Urinary bladder (tissue), 4 donors: ENCODE results near the gene KATNB1. TPM values are rescaled to one million over a fixed set of nuclear protein-coding genes. Genes with fewer than 3 reads are reported as not detected.

Experiments
- DNase-seq: peaks from one replicate; pipeline ENCODE4 v3.0.0-alpha.2; 2015; ENCODE audit errors: extremely low spot score
- H3K27ac ChIP-seq: one replicate; pipeline ENCODE4 v1.5.1; 2013; ENCODE audit warnings: low read depth, mild to moderate bottlenecking, moderate library complexity
- H3K36me3 ChIP-seq: one replicate; pipeline ENCODE4 v1.6.1; 2013; ENCODE audit warnings: mild to moderate bottlenecking, moderate library complexity; ENCODE audit not compliant: insufficient read depth
- H3K4me1 ChIP-seq: one replicate; pipeline ENCODE4 v1.6.1; 2013; ENCODE audit warnings: mild to moderate bottlenecking, moderate library complexity; ENCODE audit not compliant: insufficient read depth
- H3K4me3 ChIP-seq: one replicate; pipeline ENCODE4 v1.5.1; 2013; ENCODE audit warnings: low read depth, low read length
- WGBS: extraction: QIAGEN DNeasy Blood & Tissue Kit; methylation state at CpG from one replicate; pipeline ENCODE4 v1.1.7; 2013; 5-methylcytosine and 5-hydroxymethylcytosine counted together
- polyA plus RNA-seq: library from polyadenylated mRNA; stranded (reverse); fragments of 200-250 nt; gene quantifications from one replicate; pipeline ENCODE4 v1.2.3, GENCODE V29; 2013
- small RNA-seq: library from RNA; depleted of rRNA; stranded (forward); fragments of <200 nt; gene quantifications from one replicate; pipeline ENCODE3, GENCODE V24; 2014
- total RNA-seq: library from RNA; depleted of rRNA; stranded (reverse); fragments of >200 nt; gene quantifications from one replicate; pipeline ENCODE4 v1.2.3, GENCODE V29; 2014
- donor health status: healthy with polysubstance abuse.
- donor health status: healthy.

KATNB1 gene
- total and polyA plus RNA-seq, 2 donors: 11.9 to 15.0 TPM

DNA sequence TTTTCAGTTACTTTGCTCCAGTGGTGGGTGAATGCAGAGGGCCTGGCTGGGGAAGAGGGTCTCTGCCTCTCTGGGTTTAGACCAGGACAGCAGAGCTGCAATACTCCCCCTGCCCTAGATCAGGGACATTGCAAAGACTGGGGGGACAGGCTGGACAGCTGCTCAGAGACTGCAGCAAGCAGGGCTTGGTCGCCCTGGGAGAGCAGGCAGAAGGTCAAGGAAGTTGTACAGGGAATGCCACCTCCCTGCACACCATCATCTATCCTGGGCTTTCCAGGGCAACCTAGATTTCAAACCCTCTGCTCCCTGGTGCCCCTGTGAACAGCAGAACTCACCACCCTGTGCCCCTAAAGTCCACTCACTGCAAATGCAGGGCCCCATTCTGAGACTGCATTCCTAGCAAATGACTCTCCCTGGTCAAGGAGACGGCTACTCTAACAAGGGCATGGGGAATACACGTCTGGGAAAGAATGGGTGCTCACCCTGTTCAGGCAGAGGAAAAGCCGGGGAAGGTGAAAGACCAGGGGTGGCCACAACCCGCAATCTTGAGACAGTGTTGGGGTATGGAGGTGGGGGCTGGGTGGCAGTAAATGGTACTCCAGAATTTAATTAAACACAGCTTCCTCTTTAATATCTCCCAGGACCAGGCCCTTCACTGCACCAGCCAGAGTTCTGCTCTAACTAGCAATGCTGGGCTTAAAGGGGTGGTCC is 65.7 kb downstream of the KATNB1 start:
- no peak for DNase-seq
- Histone ChIP-seq H3K27ac (no peak overlapping the region), H3K4me1 (no peaks in the 10 kb centered on the region), H3K36me3 (no peaks in the 10 kb centered on the region), H3K4me3 (peak overlapping the region; percentile 64)
- WGBS: 23% methylated on average over 5 of the region's 5 CpGs

DNA sequence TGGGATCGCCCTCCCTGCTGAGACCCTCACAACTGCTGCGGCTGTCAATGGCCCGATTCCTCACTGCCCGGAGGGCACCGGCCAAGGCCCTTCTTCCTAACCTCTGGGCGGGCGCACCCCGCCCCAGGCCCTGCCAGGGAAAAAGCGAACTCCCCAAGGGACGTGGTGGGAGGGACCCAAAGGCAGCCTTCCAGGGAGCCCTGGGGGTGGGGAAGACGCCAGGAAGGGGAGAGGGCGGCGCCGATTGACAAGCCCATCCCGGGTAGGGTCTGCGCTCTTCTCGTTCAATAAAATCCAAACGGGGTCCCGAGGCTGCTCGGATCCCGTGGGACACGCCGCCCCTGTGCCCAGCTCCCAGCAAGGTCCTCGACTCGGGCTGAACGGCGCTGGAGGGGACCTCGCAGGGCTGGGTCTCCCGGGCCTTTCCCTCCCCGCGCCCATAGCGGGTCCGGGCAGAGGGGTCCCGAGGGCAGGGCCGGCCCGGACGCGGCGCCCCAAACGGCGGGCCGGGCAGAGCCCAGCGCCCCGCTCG is 66.3 kb downstream of the KATNB1 start:
- no peak for DNase-seq
- H3K27ac ChIP-seq: peak overlapping the region; percentile 66
- no peaks in the 10 kb centered on the region for H3K4me1 ChIP-seq
- no peaks in the 10 kb centered on the region for H3K36me3 ChIP-seq
- WGBS: 1% methylated on average over 45 of the region's 45 CpGs
- H3K4me3 ChIP-seq: peak overlapping the region; percentile 64

DNA sequence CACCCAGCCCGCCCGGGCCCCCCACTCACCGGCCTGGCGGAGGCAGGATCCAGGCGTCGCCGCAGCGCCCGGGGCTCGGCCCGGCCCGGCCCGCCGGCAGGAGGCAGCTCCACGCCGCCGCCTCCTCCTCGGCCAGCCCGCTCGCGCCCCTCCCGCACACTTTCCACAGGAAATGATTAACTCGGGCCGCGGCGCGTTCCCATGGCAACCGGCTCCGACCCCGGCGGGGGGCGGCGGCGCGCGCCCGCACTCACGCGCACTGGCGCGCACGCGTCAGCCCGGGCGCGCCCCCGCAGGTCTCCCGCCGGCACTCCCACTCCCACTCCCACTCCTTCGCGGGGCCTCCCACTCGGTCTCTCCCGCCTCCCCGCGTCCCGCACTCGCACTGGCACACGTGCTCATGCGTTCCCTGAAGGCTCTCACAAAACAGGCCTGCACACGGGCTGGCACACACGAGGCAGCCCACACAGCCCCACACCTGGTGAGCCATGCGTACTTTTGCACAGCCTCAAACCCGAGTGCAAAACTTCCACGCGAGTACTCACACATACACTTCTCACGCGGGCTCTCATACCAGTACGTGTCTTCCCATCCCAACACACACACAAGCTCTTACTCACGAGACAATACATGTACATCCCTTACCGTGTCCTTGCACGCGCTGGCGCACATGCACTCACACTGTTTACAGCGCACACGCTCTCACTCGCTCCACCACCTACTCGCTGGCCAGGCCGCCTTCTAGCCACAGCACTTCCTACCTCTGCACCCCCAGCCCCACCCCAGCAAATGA is 67.0 kb downstream of the KATNB1 start, which contains the start of gene KIFC3:
Gene KIFC3, minus strand, starts transcription at position 151 of the 793 bp plus-strand sequence. CDS start 4,248 bp downstream, outside the sequence.
- Histone ChIP-seq H3K4me3 (peak within 1 kb of the TSS; percentile 64), H3K36me3 (no peaks in the 10 kb centered on the region), H3K4me1 (no peaks in the 10 kb centered on the region), H3K27ac (peak within 1 kb of the TSS; percentile 66)
- 3% methylated on average over 78 of the region's 78 CpGs for WGBS
- DNase-seq: peak; percentile 33

DNA sequence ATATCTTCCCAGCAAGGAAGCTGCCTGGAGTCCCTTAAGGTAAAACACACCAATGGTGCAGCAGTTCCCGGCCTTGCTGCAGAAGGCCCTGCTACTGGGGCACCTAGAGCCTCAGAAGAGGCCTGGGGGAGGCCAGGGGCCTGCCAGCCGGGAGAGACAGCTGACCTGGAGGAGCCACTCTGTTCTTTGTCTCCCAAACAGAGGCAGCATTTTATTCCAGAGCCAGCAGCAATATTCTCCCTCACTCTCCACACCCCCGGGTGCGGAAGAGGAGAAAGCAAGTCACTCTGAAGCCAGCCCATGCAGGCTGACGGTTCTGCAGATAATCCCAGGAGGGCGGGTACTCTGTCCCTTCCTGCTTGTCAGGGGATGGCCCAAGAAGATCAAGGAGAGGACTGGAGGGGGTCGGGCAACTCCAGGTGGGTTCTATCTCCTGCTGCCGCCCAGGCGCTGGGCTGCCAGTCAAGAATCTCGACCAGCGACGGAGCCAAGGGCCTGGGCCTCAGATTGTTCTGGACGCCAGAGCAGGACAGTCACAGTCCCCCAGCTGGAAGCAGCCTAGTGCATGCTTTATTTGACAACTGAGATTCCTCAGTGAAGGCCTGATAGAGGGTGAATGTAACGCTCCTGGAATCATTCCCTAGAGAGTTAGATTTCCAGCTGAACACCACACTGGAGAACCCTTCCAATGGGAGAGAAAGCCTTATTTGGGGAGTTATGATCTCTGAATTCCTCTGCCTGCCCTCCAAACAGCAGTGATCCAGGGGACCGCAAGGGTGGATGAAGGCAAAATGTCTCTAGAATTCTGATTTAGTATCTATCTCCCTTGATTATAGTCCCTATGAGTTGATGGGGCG is 67.8 kb downstream of the KATNB1 start:
- no peak for DNase-seq
- H3K4me3 ChIP-seq: no peak overlapping the region
- H3K27ac ChIP-seq: no peak overlapping the region
- WGBS: 29% methylated on average over 16 of the region's 16 CpGs
- no peaks in the 10 kb centered on the region for H3K4me1 ChIP-seq
- no peaks in the 10 kb centered on the region for H3K36me3 ChIP-seq

DNA sequence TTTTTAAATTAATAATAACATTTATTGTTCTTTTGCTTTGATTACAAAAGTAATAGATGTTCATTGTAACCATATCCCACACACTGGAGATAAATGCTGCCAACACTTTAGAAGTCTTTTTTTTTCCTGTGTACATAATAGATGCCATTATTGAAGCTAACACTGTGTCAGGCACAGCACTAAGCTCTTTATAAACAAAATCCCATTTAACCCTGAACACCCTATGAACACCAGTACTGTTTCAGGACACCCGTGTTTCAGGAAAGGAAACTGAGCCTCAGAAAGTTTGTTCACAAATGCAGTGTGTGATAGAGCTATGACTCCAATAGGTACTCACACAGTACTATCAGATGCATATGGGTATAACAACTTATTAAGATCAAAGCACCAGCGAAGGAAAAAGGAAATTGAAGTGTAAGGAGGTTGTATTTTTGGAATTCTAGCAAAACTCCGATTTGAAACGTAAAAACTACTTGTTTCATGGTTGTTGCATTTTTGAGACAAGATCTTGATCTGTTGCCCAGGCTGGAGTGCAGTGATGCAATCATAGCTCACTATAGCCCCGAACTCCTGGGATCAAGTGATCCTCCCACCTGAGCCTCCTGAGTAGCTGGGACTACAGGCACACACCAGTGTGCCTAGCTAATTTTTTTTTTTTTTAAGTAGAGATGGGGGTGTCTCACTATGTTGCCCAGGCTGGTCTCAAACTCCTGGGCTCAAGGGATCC is 68.7 kb downstream of the KATNB1 start:
- Histone ChIP-seq H3K27ac (no peak overlapping the region), H3K4me1 (no peaks in the 10 kb centered on the region)
- no peak for DNase-seq

DNA sequence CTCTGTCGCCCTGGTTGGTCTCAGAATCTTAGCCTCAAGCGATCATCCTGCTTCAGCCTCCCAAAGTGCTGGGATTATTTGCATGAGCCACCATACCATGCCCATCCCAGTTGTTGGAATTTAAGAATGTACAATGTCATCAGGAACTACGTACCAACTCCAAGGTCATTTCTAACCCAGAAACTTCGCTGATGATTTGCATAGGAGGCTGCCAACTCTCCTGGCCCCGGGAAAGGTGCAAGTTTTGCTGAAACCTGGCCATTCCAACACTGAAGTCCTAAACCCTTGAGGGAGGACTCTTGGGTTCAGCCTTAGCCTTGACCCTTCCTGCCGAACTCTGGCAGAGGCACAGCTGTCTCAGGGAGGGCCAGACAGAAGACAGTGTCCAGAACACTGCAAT is 69.6 kb downstream of the KATNB1 start:
- H3K4me1 ChIP-seq: no peaks in the 10 kb centered on the region
- 75% methylated on average over 6 of the region's 6 CpGs for WGBS
- no peak overlapping the region for H3K27ac ChIP-seq

More for the DNA sequence above, 68.7 kb downstream of the KATNB1 start:
- no peak overlapping the region for H3K4me3 ChIP-seq
- WGBS: 30% methylated on average over 5 of the region's 5 CpGs
- H3K36me3 ChIP-seq: no peaks in the 10 kb centered on the region

More for the DNA sequence above, 69.6 kb downstream of the KATNB1 start:
- Histone ChIP-seq H3K4me3 (no peak overlapping the region), H3K36me3 (no peaks in the 10 kb centered on the region)
- no peak for DNase-seq

Small RNA genes lying within 50 kb of the gene (small RNA-seq; reads per million reads assigned to genes)
- gene MIR6772: not detected

Other genes with a start within 250 kb of the KATNB1 start
- 11.8 TPM for gene DOK4, start 249.3 kb upstream of the KATNB1 start, total RNA-seq
- gene DOK4, start 249.3 kb upstream of the KATNB1 start, polyA plus RNA-seq: 21.3 TPM
- 12.7 TPM for gene CCDC102A, start 199.2 kb upstream of the KATNB1 start, total RNA-seq
- gene CCDC102A, start 199.2 kb upstream of the KATNB1 start, polyA plus RNA-seq: 25.6 TPM
- 0.21 TPM for gene ADGRG5, start 193.1 kb upstream of the KATNB1 start, total RNA-seq
- 0.22 TPM for gene ADGRG5, start 193.1 kb upstream of the KATNB1 start, polyA plus RNA-seq
- 11.5 TPM for gene ADGRG1, start 107.1 kb upstream of the KATNB1 start, total RNA-seq
- 36.1 TPM for gene ADGRG1, start 107.1 kb upstream of the KATNB1 start, polyA plus RNA-seq
- 1.2 TPM for gene ADGRG3, start 67.5 kb upstream of the KATNB1 start, total RNA-seq
- 1.5 TPM for gene ADGRG3, start 67.5 kb upstream of the KATNB1 start, polyA plus RNA-seq
- not detected for gene DRC7, start 41.0 kb upstream of the KATNB1 start, total RNA-seq
- gene DRC7, start 41.0 kb upstream of the KATNB1 start, polyA plus RNA-seq: not detected
- 22.7 TPM for gene KIFC3, start 66.7 kb downstream of the KATNB1 start, total RNA-seq
- 23.7 TPM for gene KIFC3, start 66.7 kb downstream of the KATNB1 start, polyA plus RNA-seq
- gene CNGB1, start 235.4 kb downstream of the KATNB1 start, total RNA-seq: 0.16 TPM
- gene CNGB1, start 235.4 kb downstream of the KATNB1 start, polyA plus RNA-seq: not detected